ENCODE measurements around the gene SHFL. TPM values are rescaled to one million over a fixed set of nuclear protein-coding genes. Genes with fewer than 3 reads are reported as not detected.

Gene SHFL
- total and polyA plus RNA-seq, 2 of the 8 experiments (the other 6 are each of a cell fraction or from before 2014, with no cell fraction given): 25.3 to 37.1 TPM

DNA sequence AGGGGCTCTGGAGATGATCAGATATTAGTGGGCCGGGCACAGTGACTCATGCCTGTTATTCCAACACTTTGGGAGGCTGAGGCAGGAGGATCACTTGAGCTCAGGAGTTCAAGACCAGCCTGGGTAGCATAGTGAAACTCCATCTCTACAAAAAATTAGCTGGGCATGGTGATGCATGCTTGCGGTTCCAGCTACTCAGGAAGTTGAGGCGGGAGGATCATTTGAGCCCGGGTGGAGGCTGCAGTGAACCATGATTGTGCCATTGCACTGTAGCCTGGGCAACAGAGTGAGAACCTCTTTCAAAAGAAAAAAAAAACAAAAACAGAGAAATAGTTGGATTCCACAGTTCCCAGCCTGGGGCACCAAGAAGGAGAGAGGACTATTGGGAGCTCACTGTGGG, 17.9 kb upstream of the SHFL start:
- H4K20me1 ChIP-seq (replicated peaks in 1 of 2; ENCODE audit: control insufficient read depth in 1 of 2, insufficient read depth in 2 of 2, low read length in 2 of 2): no peaks in the 10 kb centered on the region
- no peak overlapping the region for H2BK20ac ChIP-seq (ENCODE audit: low read length)
- WGBS, 2 experiments (ENCODE audit: extremely low coverage in 1 of 2, insufficient coverage in 1 of 2, insufficient read length in 1 of 2, insufficient replicate concordance in 2 of 2, low coverage in 1 of 2, low lambda C conversion rate in 2 of 2, missing lambda C conversion rate in 1 of 2): 89% methylated on average over 4 of the region's 4 CpGs; no CpG with 5 or more reads in 1 of the 2 experiments
- no peak overlapping the region for H2BK15ac ChIP-seq (ENCODE audit: low read length)
- H3K36me3 ChIP-seq (ENCODE audit: control insufficient read depth in 2 of 4, insufficient read depth in 4 of 4, low read length in 3 of 4): no peaks in the 10 kb centered on the region
- no peak overlapping the region for H3K27ac ChIP-seq (ENCODE audit: low read depth, low read length)
- H2AFZ ChIP-seq (ENCODE audit: low read length): no peak overlapping the region
- H3K4me2 ChIP-seq (ENCODE audit: insufficient read depth in 1 of 2, low read depth in 2 of 2, low read length in 2 of 2): no peak overlapping the region
- H4K8ac ChIP-seq (ENCODE audit: extremely low read depth, insufficient read depth, low read length): no peak overlapping the region
- no peaks in the 10 kb centered on the region for H3K79me2 ChIP-seq (ENCODE audit: control insufficient read depth in 1 of 2, insufficient read depth in 2 of 2, low read length in 2 of 2)
- H4K5ac ChIP-seq (ENCODE audit: insufficient read length, low read depth, low read length): no peak overlapping the region
- no peak overlapping the region for H4K91ac ChIP-seq (replicated peaks; ENCODE audit: insufficient read length, low read length)
- no peak overlapping the region for H2BK12ac ChIP-seq (ENCODE audit: low read depth, low read length)
- no peak overlapping the region for H2BK5ac ChIP-seq (ENCODE audit: low read depth, low read length)
- FAIRE-seq (no peak), DNase-seq (ENCODE audit: low read depth in 1 of 2, low spot score in 2 of 2) (no peak)
- ChIA-PET POLR2A (ENCODE audit: partially characterized antibody) (no interaction called here), CTCF (ENCODE audit: partially characterized antibody) (interaction anchor here (1.4 kb wide), 1 partner anchor 10 kb away, joined by 3 read pairs; no protein-coding TSS in a partner anchor)
- no peak overlapping the region for H3K14ac ChIP-seq (ENCODE audit: insufficient read length)
- no peaks in the 10 kb centered on the region; the same call in 1 of the 2 replicates for H3K23me2 ChIP-seq (ENCODE audit: low read depth, low read length)
- no peak overlapping the region for H3K4ac ChIP-seq (replicated peaks; ENCODE audit: insufficient read length, low read depth, low read length)
- no peak overlapping the region for H3K9ac ChIP-seq (replicated peaks in 1 of 4; ENCODE audit: extremely low read depth in 1 of 4, low read depth in 3 of 4, low read length in 3 of 4)
- H3K27me3 ChIP-seq (replicated peaks in 1 of 4; ENCODE audit: control insufficient read depth in 3 of 4, extremely low read depth in 1 of 4, insufficient read depth in 3 of 4, low read length in 3 of 4): no peaks in the 10 kb centered on the region
- H2AK5ac ChIP-seq (ENCODE audit: low read depth, low read length): no peak overlapping the region
- H3K79me1 ChIP-seq (ENCODE audit: low read depth, low read length): no peaks in the 10 kb centered on the region; the same call in 1 of the 2 replicates
- no peak overlapping the region for H3K18ac ChIP-seq (ENCODE audit: extremely low read depth, low read length)
- H2BK120ac ChIP-seq (replicated peaks; ENCODE audit: low read depth, low read length): no peak overlapping the region
- no peak overlapping the region for H3K56ac ChIP-seq (replicated peaks; ENCODE audit: insufficient read length, low read depth, low read length)
- H3K4me1 ChIP-seq (replicated peaks in 1 of 4; ENCODE audit: control insufficient read depth in 3 of 4, insufficient read depth in 4 of 4, low read length in 3 of 4): peaks cover 0 to 10% (median 5%) of the 10 kb centered on the region in 4 experiments; a peak in 6 of 7 replicates
- H3K23ac ChIP-seq (ENCODE audit: insufficient read length): no peak overlapping the region
- no peaks in the 10 kb centered on the region; a peak in 1 of 4 replicates for H3K9me3 ChIP-seq (ENCODE audit: insufficient read depth in 2 of 2, low read depth in 1 of 2, low read length in 1 of 2)
- no peak overlapping the region for H3K4me3 ChIP-seq (ENCODE audit: extremely low read depth in 1 of 4, insufficient read depth in 2 of 4, low read depth in 3 of 4, low read length in 4 of 4)
- TF ChIP-seq SP2 (IDR thresholded peaks at IDR 0.05; ENCODE audit: low read length) (no peak), BCL11A (IDR thresholded peaks at IDR 0.05; ENCODE audit: low read depth in 2 of 2, low read length in 2 of 2) (no peak), KDM5A (IDR thresholded peaks at IDR 0.05; ENCODE audit: low read length) (no peak), SP1 (IDR thresholded peaks at IDR 0.05; ENCODE audit: low read depth, low read length) (no peak)
